GM12878 (cell line): ENCODE data around the gene MAGEA10.

Source experiments
- BHLHE40 ChIP-seq, 2 experiments: fragments of 450-650 bp in 1 of 2; IDR thresholded peaks; 2 replicates each; pipeline ENCODE4 v1.6.1; 2011 to 2017; ENCODE audit warnings: low read depth in 2 of 2, borderline replicate concordance in 1 of 2, improper control_type of control experiment in 1 of 2, low read length in 1 of 2, mild to moderate bottlenecking in 1 of 2
- CEBPB ChIP-seq, 2 experiments: fragments of 150-350 bp in 1 of 2; IDR thresholded peaks; 2 replicates each; pipeline ENCODE4 v1.6.1; 2012 to 2014; ENCODE audit warnings: low read depth in 2 of 2, low read length in 2 of 2, borderline replicate concordance in 1 of 2, inconsistent platforms in 1 of 2
- CREM ChIP-seq: IDR thresholded peaks from 2 replicates; pipeline ENCODE4 v1.6.1; 2014; ENCODE audit warnings: antibody characterized with exemption, low read depth
- CTCF ChIP-seq, 3 experiments: IDR thresholded peaks in 2 of 3; conservative IDR thresholded peaks in 1 of 3; 2 replicates each; pipeline ENCODE4 v1.5.1; 2011; ENCODE audit warnings: low read depth in 3 of 3, low read length in 3 of 3, mild to moderate bottlenecking in 3 of 3, control low read depth in 2 of 3, moderate library complexity in 2 of 3, inconsistent platforms in 1 of 3, mixed read lengths in 1 of 3; ENCODE audit not compliant: control insufficient read depth in 2 of 3, insufficient read depth in 1 of 3; ENCODE audit errors: extremely low read depth in 1 of 3
- POLR2A ChIP-seq: IDR thresholded peaks from 2 replicates; pipeline ENCODE4 v1.6.1; 2011; ENCODE audit warnings: low read depth, mild to moderate bottlenecking, low read length
- POLR2AphosphoS2 ChIP-seq: IDR thresholded peaks from 2 replicates; pipeline ENCODE4 v1.6.1; 2011; ENCODE audit warnings: low read depth, mild to moderate bottlenecking, low read length, improper control_type of control experiment, moderate library complexity
- POLR2AphosphoS5 ChIP-seq: IDR thresholded peaks from 2 replicates; pipeline ENCODE4 v1.6.1; 2011; ENCODE audit warnings: mild to moderate bottlenecking, low read length, inconsistent platforms
- REST ChIP-seq: IDR thresholded peaks from 2 replicates; pipeline ENCODE4 v1.6.1; 2012; ENCODE audit warnings: mild to moderate bottlenecking, low read depth, low read length
- SRF ChIP-seq, 2 experiments: IDR thresholded peaks; 2 replicates each; pipeline ENCODE4 v1.6.1; 2011; ENCODE audit warnings: low read depth in 2 of 2, low read length in 2 of 2, mild to moderate bottlenecking in 1 of 2, moderate library complexity in 1 of 2
- ZNF687 ChIP-seq: fragments of 450-650 bp; IDR thresholded peaks from 2 replicates; pipeline ENCODE4 v1.6.1; 2017; ENCODE audit warnings: mild to moderate bottlenecking, moderate library complexity
- ZSCAN29 ChIP-seq: fragments of 450-650 bp; IDR thresholded peaks from 2 replicates; pipeline ENCODE4 v1.6.1; 2017; ENCODE audit warnings: mild to moderate bottlenecking, moderate library complexity

GRCh38 chrX:152170621-152171020 lies 32.2 kb upstream of the MAGEA10 start:
- no peak for TF ChIP-seq POLR2AphosphoS2
- TF ChIP-seq POLR2AphosphoS5, result no peak
- no peak for TF ChIP-seq POLR2A
- no peak for TF ChIP-seq REST
- TF ChIP-seq CEBPB (IDR thresholded peaks at IDR 0.05; ENCODE audit: borderline replicate concordance in 1 of 2, low read depth in 2 of 2, low read length in 2 of 2), result no peak
- TF ChIP-seq CTCF (IDR thresholded peaks at IDR 0.05 in 2 of 3, conservative IDR thresholded peaks at IDR 0.05 in 1 of 3; ENCODE audit: control insufficient read depth in 2 of 3, extremely low read depth in 1 of 3, insufficient read depth in 1 of 3, low read depth in 3 of 3, low read length in 3 of 3), result no peak
- TF ChIP-seq ZSCAN29, result no peak
- no peak for TF ChIP-seq BHLHE40 (IDR thresholded peaks at IDR 0.05; ENCODE audit: borderline replicate concordance in 1 of 2, low read depth in 2 of 2, low read length in 1 of 2)
- TF ChIP-seq SRF (IDR thresholded peaks at IDR 0.05; ENCODE audit: low read depth in 2 of 2, low read length in 2 of 2), result no peak
- TF ChIP-seq ZNF687, result no peak
- no peak for TF ChIP-seq CREM
